GM12873 (cell line): ENCODE results near the gene GPRASP3.

Experiments
- CTCF ChIP-seq: IDR thresholded peaks from 2 replicates; pipeline ENCODE4 v1.5.1; 2012; ENCODE audit warnings: low read depth, mild to moderate bottlenecking, moderate library complexity, low read length, control low read depth; ENCODE audit not compliant: insufficient read depth; ENCODE audit errors: missing control alignments

GPRASP3 gene

GRCh38 chrX:102720237-102721168 is at the start of gene GPRASP3:
Gene GPRASP3 (plus strand): TSS chrX:102720743. CDS start chrX:102748996, 28,253 bp downstream.
- TF ChIP-seq CTCF, result no peak

- TF ChIP-seq CTCF, result no peak
Measured at GRCh38 chrX:102672856-102673255, 47.7 kb upstream of the GPRASP3 start.

GRCh38 chrX:102684772-102685520 is 35.6 kb upstream of the GPRASP3 start:
- no peak for TF ChIP-seq CTCF

- no peak for TF ChIP-seq CTCF
Measured at GRCh38 chrX:102694749-102695148, 25.8 kb upstream of the GPRASP3 start.

- TF ChIP-seq CTCF, result no peak
Measured at GRCh38 chrX:102696306-102696705, 24.2 kb upstream of the GPRASP3 start.

GRCh38 chrX:102697494-102697893 is 23.0 kb upstream of the GPRASP3 start:
- TF ChIP-seq CTCF, result no peak

- TF ChIP-seq CTCF, result no peak
Measured at GRCh38 chrX:102708900-102709299, 11.6 kb upstream of the GPRASP3 start.
